HG02678 (cell line): ENCODE data around the gene PTPRN2.

Experiments used
- ATAC-seq: cut with Tn5 transposase; IDR thresholded peaks from one replicate; pipeline ENCODE4 v1.9.1; 2021; ENCODE audit warnings: mild to moderate bottlenecking, moderate library complexity; ENCODE audit not compliant: unreplicated experiment

The PTPRN2 gene

DNA sequence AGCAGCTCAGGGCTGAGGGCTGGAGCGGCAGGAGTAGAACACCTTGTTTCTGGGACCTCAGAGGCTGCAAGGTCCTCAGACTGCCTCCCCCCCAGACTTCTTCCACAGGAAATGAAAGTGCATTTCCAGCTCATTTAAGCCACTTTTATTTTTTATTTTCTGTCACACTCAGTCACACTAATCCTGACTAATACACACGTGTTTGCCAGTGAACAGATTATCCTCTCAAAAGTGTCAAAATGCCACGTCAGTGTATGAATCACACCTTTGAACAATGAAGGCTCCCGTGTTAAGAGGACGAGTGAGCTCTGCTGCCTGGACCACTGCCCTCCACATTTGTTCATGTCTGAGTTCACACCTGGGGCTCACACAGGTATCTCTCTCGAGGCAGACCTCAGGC lies 762.3 kb downstream of the PTPRN2 start:
- ATAC-seq = no peak

- ATAC-seq = no peak
Measured at GRCh38 chr7:157824819-157825121, 762.9 kb downstream of the PTPRN2 start.

GRCh38 chr7:157824011-157824818 lies 763.4 kb downstream of the PTPRN2 start:
- no peak for ATAC-seq

DNA sequence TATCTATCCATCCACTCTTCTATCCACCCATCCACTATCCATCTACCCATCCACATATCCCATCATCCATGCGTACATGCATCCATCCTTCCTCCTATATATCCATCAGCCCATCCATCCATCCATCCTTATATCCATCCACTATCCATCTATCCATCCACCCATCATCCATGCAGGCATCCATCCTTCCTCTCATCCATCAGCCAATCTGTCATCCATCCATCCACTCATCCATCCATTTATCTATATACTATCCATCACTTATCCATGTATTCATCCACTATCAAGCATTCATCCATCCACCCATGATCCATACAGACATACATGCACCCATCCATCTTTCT lies 765.0 kb downstream of the PTPRN2 start:
- ATAC-seq = no peak

DNA sequence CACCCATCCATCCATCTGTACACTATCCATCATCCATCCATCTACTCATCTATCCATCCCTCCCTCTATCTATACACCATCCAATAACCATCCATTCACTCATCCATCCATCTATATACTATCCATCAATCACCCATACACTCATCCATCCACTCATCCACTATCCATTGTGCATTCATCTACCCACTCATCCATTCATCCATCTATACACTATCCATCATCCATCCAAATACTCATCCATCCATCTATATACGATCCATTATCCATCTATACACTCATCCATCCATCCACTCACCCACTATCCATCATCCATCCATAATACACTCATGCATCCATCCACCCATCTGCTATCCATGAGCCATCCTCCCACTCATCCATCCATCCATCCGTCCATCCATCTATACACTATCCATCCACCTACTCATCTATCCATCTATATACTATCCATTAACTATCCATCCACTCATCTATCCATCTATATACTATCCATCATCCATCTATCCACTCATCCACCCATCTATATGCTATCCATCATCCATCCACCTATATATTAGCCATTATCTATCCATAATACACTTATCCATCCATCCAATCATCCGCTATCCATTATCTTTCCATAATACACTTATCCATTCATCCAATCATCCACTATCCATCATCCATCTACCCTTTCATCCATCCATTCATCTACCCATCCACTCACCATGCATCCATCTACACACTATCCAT lies 765.5 kb downstream of the PTPRN2 start:
- no peak for ATAC-seq

GRCh38 chr7:157820796-157821195 lies 766.8 kb downstream of the PTPRN2 start:
- no peak for ATAC-seq

DNA sequence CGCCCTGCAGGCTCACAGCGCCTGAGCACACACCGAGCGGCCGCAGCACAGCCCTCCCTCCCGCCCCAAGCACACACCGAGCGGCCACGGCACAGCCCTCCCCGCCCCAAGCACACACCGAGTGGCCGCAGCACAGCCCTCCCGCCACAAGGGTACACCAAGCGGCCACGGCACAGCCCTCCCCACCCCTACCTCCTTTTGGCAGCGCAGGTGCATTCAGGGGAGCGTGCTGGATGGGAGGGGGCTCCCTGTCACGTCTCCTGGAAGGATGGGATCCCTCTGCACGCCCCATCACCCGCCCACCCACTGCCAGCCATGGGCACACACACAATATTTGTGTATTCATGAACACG lies 768.2 kb downstream of the PTPRN2 start:
- ATAC-seq = no peak

- ATAC-seq = no peak
Measured at GRCh38 chr7:157818701-157819454, 768.7 kb downstream of the PTPRN2 start.

DNA sequence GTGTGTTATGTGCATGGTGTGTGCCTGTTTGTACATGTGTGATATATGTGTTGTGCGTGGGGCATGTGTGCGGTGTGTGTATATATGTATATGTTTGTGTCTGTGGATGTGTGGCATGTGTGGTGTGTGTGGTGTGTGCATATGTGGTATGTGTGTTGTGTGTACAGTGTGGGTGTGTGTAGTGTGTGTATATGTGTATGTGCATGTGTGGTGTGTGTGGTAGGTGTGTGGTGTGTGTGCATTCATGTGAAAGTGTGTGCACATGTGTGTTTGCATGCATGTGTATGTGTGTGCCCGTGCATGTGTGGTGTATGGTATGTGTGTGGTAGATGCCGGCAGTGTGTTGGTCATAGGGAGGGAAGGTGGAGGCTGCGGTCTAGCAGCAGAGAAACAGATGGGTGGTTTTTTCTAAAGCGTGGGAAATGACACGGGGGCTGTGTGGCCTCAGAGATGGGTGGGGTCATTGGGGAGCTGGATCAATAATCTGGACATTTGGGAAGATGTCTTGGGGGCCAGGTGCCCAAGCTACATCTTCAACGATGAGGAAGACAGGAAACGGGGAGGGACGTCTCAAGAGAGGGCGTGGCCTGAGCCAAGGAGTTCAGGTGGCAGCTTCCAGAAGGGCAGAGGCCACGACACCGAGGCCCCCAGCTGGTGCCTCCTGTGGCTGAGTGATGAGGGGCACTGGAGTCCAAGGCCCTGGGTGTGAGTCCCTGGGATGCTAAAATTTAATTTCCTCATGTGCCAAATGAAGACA lies 769.5 kb downstream of the PTPRN2 start:
- ATAC-seq = no peak

GRCh38 chr7:157817433-157817832 lies 770.2 kb downstream of the PTPRN2 start:
- no peak for ATAC-seq

DNA sequence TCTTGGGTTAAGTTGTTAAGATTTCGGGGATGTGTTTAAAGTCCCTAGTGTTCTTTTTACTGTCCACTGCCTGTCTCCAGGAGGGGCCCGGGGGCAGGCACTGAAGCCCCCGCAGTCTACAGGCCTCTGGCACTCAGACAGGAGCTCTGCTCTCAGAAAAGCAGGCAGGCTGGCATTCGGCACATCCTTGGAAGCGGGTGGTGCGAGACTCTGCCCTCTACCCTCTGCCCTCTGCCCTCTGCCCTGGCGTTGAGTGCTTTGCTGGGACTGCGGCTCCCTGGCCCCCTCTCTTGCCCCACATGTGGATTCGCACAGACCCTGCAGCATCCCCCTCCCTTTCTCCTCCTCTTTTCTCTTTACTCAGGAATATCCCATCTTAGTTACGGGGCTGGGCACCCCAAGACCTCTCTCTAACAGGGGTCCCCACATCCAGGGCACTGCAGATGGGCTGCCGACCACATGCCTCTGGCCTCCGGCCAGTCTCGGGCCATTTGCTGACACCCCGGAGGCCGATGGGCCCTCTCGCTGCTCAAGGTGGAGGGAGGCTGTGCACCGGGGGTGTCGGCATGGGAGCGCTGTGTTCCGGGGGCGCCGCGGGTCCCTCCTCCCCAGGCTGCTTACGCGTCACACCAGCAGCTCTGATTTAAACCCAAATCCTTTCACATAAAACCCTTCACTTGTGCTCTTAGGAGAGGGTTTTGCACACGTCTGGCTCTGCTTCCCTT lies 770.9 kb downstream of the PTPRN2 start:
- ATAC-seq = no peak

DNA sequence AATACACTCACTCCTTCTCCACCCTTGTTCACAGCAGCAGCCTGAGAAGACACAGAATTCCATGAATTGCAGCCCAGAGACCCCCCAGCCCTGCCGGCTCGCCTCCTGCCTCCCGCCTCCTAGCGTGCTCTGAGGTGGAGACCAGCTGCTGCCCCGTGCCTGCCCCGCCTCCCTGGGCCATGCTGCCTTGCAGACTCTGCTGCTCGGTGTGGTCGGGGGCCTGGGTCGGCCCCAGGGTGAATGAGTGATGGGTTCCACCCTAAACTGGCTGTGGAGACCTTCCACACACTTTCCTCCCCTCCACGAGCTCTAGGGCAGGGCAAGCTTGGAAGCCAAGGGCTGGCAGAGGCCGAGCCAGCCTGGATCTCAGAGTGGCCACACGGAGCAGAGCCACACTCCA lies 771.5 kb downstream of the PTPRN2 start:
- ATAC-seq = no peak

- no peak for ATAC-seq
Measured at GRCh38 chr7:157815706-157816022, 772.0 kb downstream of the PTPRN2 start.

DNA sequence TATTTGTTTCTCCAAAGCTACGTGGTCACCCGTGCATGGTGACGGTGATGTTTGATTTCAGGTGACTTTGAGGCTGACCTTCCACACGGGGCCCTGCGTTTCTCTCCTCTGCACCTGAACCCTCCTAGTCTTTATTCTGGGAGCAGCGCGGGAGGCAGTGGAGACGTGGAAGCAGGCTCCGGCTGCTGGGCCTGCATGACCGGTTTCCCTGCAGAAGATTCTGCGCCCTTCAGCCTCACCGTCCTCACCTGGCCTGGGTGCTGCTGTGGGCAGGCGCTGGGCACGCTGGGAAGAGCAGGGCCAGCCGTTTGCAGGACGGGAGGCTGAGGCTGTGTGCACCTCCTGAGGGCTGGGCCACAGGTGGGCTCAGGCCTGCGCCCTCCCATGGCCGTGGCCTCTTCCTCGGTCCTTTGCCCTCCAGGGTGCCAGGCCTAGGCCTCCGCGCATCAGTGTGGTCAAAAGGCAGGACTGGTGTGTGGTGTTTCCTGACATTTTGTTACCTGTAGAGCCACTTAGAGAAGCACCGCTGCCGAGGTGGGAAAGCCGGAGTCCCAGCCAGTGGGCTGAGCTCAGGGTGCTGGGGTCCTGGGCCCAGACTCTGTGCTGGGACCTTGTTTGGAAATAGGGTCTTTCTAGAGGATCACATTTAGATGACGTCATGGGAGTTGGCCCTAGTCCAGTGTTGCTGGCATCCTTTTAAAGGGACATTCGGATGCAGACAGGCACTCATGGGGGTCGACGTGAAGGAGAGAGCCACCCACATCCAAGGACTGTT lies 772.5 kb downstream of the PTPRN2 start:
- no peak for ATAC-seq

DNA sequence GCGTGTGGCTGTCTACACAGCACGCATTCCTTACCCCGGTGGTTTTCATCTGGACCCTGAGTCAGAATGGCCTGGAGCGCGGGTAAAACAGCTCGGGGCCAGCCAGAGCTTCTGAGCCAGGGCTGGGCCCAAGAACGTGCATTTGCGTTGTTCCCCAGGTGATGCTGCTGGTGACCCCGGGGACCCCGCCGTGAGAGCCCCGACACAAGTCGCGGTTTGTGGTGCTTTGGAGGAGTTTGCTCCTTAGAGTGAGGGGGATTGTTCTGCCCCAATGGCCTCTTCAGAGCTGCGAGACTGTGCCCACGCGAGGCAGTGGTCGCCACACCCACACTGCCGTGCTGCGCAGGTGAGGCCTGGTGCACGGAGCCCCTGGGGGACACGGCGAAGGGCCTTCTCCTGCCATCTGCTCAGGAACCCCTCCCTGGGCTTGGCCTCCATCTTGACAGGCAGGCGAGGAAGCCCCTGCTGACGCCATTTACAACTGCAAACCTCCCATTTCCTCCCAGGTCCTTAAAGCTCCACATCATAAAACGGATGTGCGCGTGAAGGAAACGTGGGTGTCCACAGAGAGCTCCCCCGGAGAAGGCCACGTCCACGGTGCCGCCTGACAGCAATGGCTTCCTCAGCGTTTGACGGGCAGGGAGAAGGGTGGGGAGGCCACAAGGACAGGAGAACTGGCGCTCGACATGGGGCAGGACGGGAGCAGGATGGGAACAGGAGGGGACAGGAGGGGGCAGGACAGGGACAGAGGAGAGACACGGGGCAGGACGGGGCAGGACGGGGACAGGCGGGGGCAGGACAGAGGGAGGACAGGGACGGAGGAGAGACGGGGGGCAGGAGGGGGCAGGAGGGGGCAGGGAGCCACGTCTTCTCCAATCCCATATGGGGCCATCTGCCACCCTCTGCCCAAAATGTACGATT lies 773.6 kb downstream of the PTPRN2 start:
- ATAC-seq = no peak

GRCh38 chr7:157813053-157813452 lies 774.6 kb downstream of the PTPRN2 start:
- no peak for ATAC-seq

- ATAC-seq = no peak
Measured at GRCh38 chr7:157811946-157812345, 775.7 kb downstream of the PTPRN2 start.

DNA sequence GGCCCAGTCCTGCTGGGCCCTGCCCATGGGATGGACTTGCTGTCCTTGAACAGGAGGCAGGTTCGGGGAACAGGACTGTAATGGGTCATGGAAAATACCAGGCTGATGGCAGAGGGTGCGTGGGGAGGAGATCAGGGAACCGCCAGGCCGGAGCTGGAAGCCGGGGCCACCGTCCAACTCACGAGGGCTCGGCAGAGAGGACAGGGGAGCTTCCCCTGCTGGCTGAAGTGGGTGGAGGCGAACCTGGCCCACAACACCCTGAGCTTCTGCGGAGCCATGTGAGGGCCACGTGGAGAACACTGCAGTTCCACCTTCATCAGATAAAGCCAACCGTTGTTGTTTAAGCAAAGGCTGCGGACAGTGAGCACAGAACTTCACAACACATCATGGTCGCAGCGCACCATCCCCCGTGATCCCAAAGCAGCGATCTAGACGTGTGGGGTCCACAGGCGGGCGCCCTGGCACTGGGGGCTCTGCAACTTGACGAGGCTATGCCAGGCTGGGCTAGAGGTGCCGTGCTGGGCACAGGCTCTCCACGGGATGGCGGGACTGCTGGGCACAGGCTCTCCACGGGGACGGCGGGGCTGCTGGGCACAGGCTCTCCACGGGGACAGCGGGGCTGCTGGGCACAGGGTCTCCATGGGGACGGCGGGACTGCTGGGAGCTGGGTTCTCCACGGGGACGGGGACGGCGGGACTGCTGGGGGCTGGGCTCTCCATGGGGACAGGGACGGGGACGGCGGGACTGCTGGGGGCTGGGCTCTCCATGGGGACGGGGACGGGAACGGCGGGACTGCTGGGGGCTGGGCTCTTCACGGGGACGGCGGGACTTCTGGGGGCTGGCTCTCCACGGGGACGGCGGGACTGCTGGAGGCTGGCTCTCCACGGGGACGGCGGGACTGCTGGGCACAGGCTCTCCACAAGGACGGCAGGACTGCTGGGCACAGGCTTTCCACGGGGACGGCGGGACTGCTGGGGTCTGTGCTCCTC lies 777.5 kb downstream of the PTPRN2 start:
- no peak for ATAC-seq
